HepG2 (cell line): ENCODE data around the gene GSDMA. TPM values are rescaled to one million over a fixed set of nuclear protein-coding genes. Genes with fewer than 3 reads are reported as not detected.

ENCODE experiments used
- EP300 ChIP-seq, 3 experiments: sonication (generic) in 1 of 3; formaldehyde crosslinking in 1 of 3; IDR thresholded peaks; 2 replicates each; pipeline versions ENCODE4 v1.5.1 to v1.6.1; 2011 to 2020; ENCODE audit warnings: low read depth in 2 of 3, low read length in 2 of 3, borderline replicate concordance in 1 of 3, improper control_type of control experiment in 1 of 3, mild to moderate bottlenecking in 1 of 3, missing genetic modification reagents in 1 of 3, moderate library complexity in 1 of 3
- ERF ChIP-seq: IDR thresholded peaks from 2 replicates; pipeline ENCODE4 v1.6.1; 2018; ENCODE audit warnings: missing biosample characterization, missing genetic modification reagents
- HBP1 ChIP-seq: IDR thresholded peaks from 2 replicates; pipeline ENCODE4 v1.6.1; 2016; ENCODE audit warnings: low read depth, control low read depth
- LCORL ChIP-seq, 2 experiments: fragments of 450-650 bp in 1 of 2; sonication (generic) in 1 of 2; formaldehyde crosslinking in 1 of 2; IDR thresholded peaks; 2 replicates each; pipeline versions ENCODE4 v1.5.0 to v1.6.1; 2017 to 2020; ENCODE audit warnings: antibody characterized with exemption in 1 of 2, missing genetic modification reagents in 1 of 2
- MAX ChIP-seq: IDR thresholded peaks from 2 replicates; pipeline ENCODE4 v1.6.1; 2012; ENCODE audit warnings: inconsistent platforms
- RFX5 ChIP-seq: IDR thresholded peaks from 2 replicates; pipeline ENCODE4 v1.6.1; 2011; ENCODE audit warnings: low read depth, low read length, improper control_type of control experiment
- SAFB2 ChIP-seq: sonication (generic); formaldehyde crosslinking; IDR thresholded peaks from 2 replicates; pipeline ENCODE4 v1.5.1; 2020; ENCODE audit warnings: missing genetic modification reagents, low read depth, mild to moderate bottlenecking, borderline replicate concordance
- SALL1 ChIP-seq: sonication (generic); formaldehyde crosslinking; IDR thresholded peaks from 2 replicates; pipeline ENCODE4 v1.8.0; 2022; ENCODE audit warnings: mild to moderate bottlenecking, missing genetic modification reagents
- SOX5 ChIP-seq: IDR thresholded peaks from 2 replicates; pipeline ENCODE4 v1.6.1; 2016; ENCODE audit warnings: borderline replicate concordance
- ZBTB44 ChIP-seq: sonication (generic); formaldehyde crosslinking; IDR thresholded peaks from 2 replicates; pipeline ENCODE4 v1.4.0; 2020; ENCODE audit warnings: missing genetic modification reagents
- ZNF136 ChIP-seq: sonication (generic); formaldehyde crosslinking; IDR thresholded peaks from 2 replicates; pipeline ENCODE4 v1.8.1; 2022; ENCODE audit warnings: low read depth, mild to moderate bottlenecking, moderate library complexity, missing genetic modification reagents
- ZNF792 ChIP-seq: IDR thresholded peaks from 2 replicates; pipeline ENCODE4 v1.6.1; 2016
- polyA plus RNA-seq, 8 experiments: library from polyadenylated mRNA; depleted of rRNA in 3 of 8; stranded (reverse) in 7 of 8; unstranded in 1 of 8; fragments of >200 nt; fragmentation: Illumina TruSeq in 4 of 8; extraction: Trizol in 4 of 8; gene quantifications; 2 replicates each; pipeline versions ENCODE4 v1.2.1 to v1.2.3, GENCODE V29; 2011 to 2016; ENCODE audit warnings: low read depth in 4 of 8, missing spikeins in 1 of 8, mixed read lengths in 1 of 8; ENCODE audit not compliant: insufficient read depth in 1 of 8
- total RNA-seq, 5 experiments: library from RNA; depleted of rRNA; stranded (reverse); fragments of >200 nt; fragmentation: Illumina TruSeq; extraction: Trizol; gene quantifications; 2 replicates each; pipeline ENCODE4 v1.2.3, GENCODE V29; 2016; ENCODE audit warnings: low read depth in 1 of 5
- TF ChIP-seq, protein P1 (sequence below): IDR thresholded peaks from 2 replicates; pipeline ENCODE4 v1.4.0; 2020; ENCODE audit warnings: mild to moderate bottlenecking, missing genetic modification reagents
- TF ChIP-seq, protein P2 (sequence below): sonication (generic); formaldehyde crosslinking; IDR thresholded peaks from 2 replicates; pipeline ENCODE4 v1.4.0; 2020; ENCODE audit warnings: missing genetic modification reagents
- TF ChIP-seq, protein P3 (sequence below): sonication (generic); formaldehyde crosslinking; IDR thresholded peaks from 2 replicates; pipeline ENCODE4 v1.4.0; 2020; ENCODE audit warnings: missing genetic modification reagents, borderline replicate concordance

GSDMA gene
- total and polyA plus RNA-seq, 2 of the 13 experiments (the other 11 are each of a cell fraction or from before 2014, with no cell fraction given) = not detected

DNA sequence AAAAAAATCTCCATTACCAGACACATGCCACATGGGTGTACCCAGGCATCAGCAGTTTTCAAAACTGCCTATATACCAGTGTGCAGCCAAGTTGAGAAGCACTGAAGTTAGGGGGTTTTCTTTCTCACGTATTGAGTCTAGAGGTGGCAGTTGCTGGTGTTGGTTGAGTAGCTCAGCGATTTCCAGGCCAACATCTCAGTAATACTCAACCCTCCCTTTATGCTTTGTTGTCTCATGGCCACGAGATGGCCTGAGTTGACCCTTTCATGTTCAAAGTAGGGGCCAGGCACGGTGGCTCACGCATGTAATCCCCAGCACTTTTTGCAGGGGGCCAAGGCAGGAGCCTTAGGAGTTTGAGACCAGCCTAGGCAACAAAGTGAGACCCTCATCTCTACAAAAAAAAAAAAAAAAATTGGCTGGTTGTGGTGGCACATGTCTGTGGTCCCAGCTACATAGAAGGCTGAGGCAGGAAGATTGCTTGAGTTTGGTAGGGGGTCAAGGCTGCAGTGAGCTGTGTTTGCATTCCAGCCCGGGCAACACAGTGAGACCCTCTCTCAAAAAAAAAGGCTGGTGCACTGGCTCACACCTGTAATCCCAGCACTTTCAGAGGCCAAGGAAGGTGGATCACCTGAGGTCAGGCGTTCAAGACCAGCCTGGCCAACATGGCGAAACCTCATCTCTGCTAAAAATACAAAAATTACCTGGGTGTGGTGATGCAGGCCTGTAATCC, 24.5 kb upstream of the GSDMA start (continued):
- TF ChIP-seq, protein P1, sequence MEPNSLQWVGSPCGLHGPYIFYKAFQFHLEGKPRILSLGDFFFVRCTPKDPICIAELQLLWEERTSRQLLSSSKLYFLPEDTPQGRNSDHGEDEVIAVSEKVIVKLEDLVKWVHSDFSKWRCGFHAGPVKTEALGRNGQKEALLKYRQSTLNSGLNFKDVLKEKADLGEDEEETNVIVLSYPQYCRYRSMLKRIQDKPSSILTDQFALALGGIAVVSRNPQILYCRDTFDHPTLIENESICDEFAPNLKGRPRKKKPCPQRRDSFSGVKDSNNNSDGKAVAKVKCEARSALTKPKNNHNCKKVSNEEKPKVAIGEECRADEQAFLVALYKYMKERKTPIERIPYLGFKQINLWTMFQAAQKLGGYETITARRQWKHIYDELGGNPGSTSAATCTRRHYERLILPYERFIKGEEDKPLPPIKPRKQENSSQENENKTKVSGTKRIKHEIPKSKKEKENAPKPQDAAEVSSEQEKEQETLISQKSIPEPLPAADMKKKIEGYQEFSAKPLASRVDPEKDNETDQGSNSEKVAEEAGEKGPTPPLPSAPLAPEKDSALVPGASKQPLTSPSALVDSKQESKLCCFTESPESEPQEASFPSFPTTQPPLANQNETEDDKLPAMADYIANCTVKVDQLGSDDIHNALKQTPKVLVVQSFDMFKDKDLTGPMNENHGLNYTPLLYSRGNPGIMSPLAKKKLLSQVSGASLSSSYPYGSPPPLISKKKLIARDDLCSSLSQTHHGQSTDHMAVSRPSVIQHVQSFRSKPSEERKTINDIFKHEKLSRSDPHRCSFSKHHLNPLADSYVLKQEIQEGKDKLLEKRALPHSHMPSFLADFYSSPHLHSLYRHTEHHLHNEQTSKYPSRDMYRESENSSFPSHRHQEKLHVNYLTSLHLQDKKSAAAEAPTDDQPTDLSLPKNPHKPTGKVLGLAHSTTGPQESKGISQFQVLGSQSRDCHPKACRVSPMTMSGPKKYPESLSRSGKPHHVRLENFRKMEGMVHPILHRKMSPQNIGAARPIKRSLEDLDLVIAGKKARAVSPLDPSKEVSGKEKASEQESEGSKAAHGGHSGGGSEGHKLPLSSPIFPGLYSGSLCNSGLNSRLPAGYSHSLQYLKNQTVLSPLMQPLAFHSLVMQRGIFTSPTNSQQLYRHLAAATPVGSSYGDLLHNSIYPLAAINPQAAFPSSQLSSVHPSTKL = peak; percentile 50; the same call in 1 of the 2 replicates
- TF ChIP-seq ZNF136 (CRISPR knock-in tag) (no peak), ZBTB44 (CRISPR knock-in tag) (no peak), LCORL (IDR thresholded peaks at IDR 0.05) (no peak), LCORL (CRISPR knock-in tag; IDR thresholded peaks at IDR 0.05) (0 out of 2 replicates have a peak, but pooled peaks have one; percentile 43), SAFB2 (CRISPR knock-in tag) (no peak), ZNF792 (no peak), ERF (CRISPR knock-in tag) (peak; percentile 38; the same call in 1 of the 2 replicates), SOX5 (CRISPR knock-in tag) (peak; percentile 32; the same call in 1 of the 2 replicates), EP300 (IDR thresholded peaks at IDR 0.05; ENCODE audit: low read depth in 2 of 2, low read length in 2 of 2) (no peak), EP300 (CRISPR knock-in tag; IDR thresholded peaks at IDR 0.05; ENCODE audit: borderline replicate concordance) (0 out of 2 replicates have a peak, but pooled peaks have one; percentile 5), SALL1 (peak; percentile 45), MAX (peak; percentile 66), RFX5 (0 out of 2 replicates have a peak, but pooled peaks have one; percentile 30), HBP1 (CRISPR knock-in tag) (0 out of 2 replicates have a peak, but pooled peaks have one; percentile 35)
- TF ChIP-seq, protein P2, sequence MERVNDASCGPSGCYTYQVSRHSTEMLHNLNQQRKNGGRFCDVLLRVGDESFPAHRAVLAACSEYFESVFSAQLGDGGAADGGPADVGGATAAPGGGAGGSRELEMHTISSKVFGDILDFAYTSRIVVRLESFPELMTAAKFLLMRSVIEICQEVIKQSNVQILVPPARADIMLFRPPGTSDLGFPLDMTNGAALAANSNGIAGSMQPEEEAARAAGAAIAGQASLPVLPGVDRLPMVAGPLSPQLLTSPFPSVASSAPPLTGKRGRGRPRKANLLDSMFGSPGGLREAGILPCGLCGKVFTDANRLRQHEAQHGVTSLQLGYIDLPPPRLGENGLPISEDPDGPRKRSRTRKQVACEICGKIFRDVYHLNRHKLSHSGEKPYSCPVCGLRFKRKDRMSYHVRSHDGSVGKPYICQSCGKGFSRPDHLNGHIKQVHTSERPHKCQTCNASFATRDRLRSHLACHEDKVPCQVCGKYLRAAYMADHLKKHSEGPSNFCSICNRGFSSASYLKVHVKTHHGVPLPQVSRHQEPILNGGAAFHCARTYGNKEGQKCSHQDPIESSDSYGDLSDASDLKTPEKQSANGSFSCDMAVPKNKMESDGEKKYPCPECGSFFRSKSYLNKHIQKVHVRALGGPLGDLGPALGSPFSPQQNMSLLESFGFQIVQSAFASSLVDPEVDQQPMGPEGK (CRISPR knock-in tag) = peak; percentile 58; the same call in 1 of the 2 replicates
- TF ChIP-seq, protein P3, sequence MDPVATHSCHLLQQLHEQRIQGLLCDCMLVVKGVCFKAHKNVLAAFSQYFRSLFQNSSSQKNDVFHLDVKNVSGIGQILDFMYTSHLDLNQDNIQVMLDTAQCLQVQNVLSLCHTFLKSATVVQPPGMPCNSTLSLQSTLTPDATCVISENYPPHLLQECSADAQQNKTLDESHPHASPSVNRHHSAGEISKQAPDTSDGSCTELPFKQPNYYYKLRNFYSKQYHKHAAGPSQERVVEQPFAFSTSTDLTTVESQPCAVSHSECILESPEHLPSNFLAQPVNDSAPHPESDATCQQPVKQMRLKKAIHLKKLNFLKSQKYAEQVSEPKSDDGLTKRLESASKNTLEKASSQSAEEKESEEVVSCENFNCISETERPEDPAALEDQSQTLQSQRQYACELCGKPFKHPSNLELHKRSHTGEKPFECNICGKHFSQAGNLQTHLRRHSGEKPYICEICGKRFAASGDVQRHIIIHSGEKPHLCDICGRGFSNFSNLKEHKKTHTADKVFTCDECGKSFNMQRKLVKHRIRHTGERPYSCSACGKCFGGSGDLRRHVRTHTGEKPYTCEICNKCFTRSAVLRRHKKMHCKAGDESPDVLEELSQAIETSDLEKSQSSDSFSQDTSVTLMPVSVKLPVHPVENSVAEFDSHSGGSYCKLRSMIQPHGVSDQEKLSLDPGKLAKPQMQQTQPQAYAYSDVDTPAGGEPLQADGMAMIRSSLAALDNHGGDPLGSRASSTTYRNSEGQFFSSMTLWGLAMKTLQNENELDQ (CRISPR knock-in tag) = no peak
